GM23338 (cell line): ENCODE results near the gene PRKACA. TPM values are rescaled to one million over a fixed set of nuclear protein-coding genes. Genes with fewer than 3 reads are reported as not detected.

Experiments
- ATAC-seq: fragments of 200-7000 bp; cut with Tn5 transposase; 3 replicates; pipeline ENCODE4 v1.9.1; 2020
- DNase-seq: peaks from one replicate; pipeline ENCODE4 v3.0.0-alpha.2; 2015; ENCODE audit warnings: low spot score
- H2AFZ ChIP-seq: fragments of 200-600 bp; sonication (generic); 2 replicates; pipeline ENCODE4 v1.8.0; 2016; ENCODE audit warnings: antibody characterized with exemption, mild to moderate bottlenecking, moderate library complexity
- H3F3A ChIP-seq: fragments of 200-600 bp; sonication (generic); replicated peaks from 2 replicates; pipeline ENCODE4 v1.8.0; 2017; ENCODE audit warnings: antibody characterized with exemption, mixed run types, low read depth
- H3K27ac ChIP-seq: fragments of 200-600 bp; sonication (generic); 2 replicates; pipeline ENCODE4 v1.6.1; 2016; ENCODE audit warnings: low read depth
- H3K27me3 ChIP-seq: fragments of 200-600 bp; sonication (generic); 2 replicates; pipeline ENCODE4 v1.8.0; 2016; ENCODE audit warnings: mild to moderate bottlenecking, mixed run types, moderate library complexity; ENCODE audit not compliant: insufficient read depth
- H3K36me3 ChIP-seq: fragments of 200-600 bp; sonication (generic); 2 replicates; pipeline ENCODE4 v1.8.0; 2016; ENCODE audit warnings: mild to moderate bottlenecking; ENCODE audit not compliant: insufficient read depth
- H3K4me1 ChIP-seq: fragments of 200-600 bp; sonication (generic); 2 replicates; pipeline ENCODE4 v1.8.0; 2016; ENCODE audit warnings: mild to moderate bottlenecking, moderate library complexity; ENCODE audit not compliant: insufficient read depth
- H3K4me2 ChIP-seq: fragments of 200-600 bp; sonication (generic); 2 replicates; pipeline ENCODE4 v1.7.1; 2017; ENCODE audit warnings: mixed run types
- H3K4me3 ChIP-seq: fragments of 200-600 bp; sonication (generic); 2 replicates; pipeline ENCODE4 v1.6.1; 2016; ENCODE audit warnings: mixed run types
- H3K79me2 ChIP-seq: fragments of 200-600 bp; sonication (generic); replicated peaks from 2 replicates; pipeline ENCODE4 v1.8.0; 2017; ENCODE audit warnings: mild to moderate bottlenecking; ENCODE audit not compliant: insufficient read depth
- H3K9me2 ChIP-seq: fragments of 200-600 bp; sonication (generic); 2 replicates; pipeline ENCODE4 v1.8.0; 2017; ENCODE audit not compliant: insufficient read depth
- H4K20me1 ChIP-seq: fragments of 200-600 bp; sonication (generic); replicated peaks from 2 replicates; pipeline ENCODE4 v1.8.0; 2017; ENCODE audit warnings: mild to moderate bottlenecking; ENCODE audit not compliant: insufficient read depth
- H3K27ac Mint-ChIP-seq: 2 replicates; pipeline ENCODE4 v1.8.0; 2020; ENCODE audit warnings: inconsistent platforms, mild to moderate bottlenecking, moderate library complexity, mixed read lengths
- H3K27me3 Mint-ChIP-seq: 3 replicates; pipeline ENCODE4 v1.8.0; 2022; ENCODE audit warnings: low read depth, mild to moderate bottlenecking, moderate library complexity, mixed read lengths, inconsistent platforms; ENCODE audit not compliant: insufficient read depth, poor library complexity
- H3K36me3 Mint-ChIP-seq: 3 replicates; pipeline ENCODE4 v1.8.0; 2021; ENCODE audit warnings: low read depth, mild to moderate bottlenecking, inconsistent platforms, moderate library complexity, mixed read lengths
- H3K4me1 Mint-ChIP-seq: 3 replicates; pipeline ENCODE4 v1.8.0; 2020; ENCODE audit warnings: mild to moderate bottlenecking, inconsistent platforms, mixed read lengths
- H3K4me3 Mint-ChIP-seq: 3 replicates; pipeline ENCODE4 v1.8.0; 2021; ENCODE audit warnings: moderate library complexity, mild to moderate bottlenecking, inconsistent platforms, mixed read lengths
- H3K9me3 Mint-ChIP-seq: 3 replicates; pipeline ENCODE4 v1.8.0; 2020; ENCODE audit warnings: moderate library complexity, mild to moderate bottlenecking, inconsistent platforms, mixed read lengths
- CTCF ChIP-seq, 2 experiments: fragments of 200-600 bp in 1 of 2; sonication (generic) in 1 of 2; conservative IDR thresholded peaks; 2 replicates each; pipeline versions ENCODE4 v1.5.1 to v1.6.1; 2016 to 2017; ENCODE audit warnings: antibody characterized with exemption in 2 of 2, low read depth in 2 of 2, mild to moderate bottlenecking in 2 of 2, moderate library complexity in 1 of 2
- EZH2 ChIP-seq: fragments of 200-600 bp; sonication (generic); IDR thresholded peaks from one replicate; pipeline ENCODE4 v1.8.0; 2017; ENCODE audit warnings: antibody characterized with exemption, mild to moderate bottlenecking, low read depth; ENCODE audit not compliant: unreplicated experiment
- EZH2phosphoT487 ChIP-seq: fragments of 200-600 bp; sonication (generic); IDR thresholded peaks from one replicate; pipeline ENCODE4 v1.8.1; 2018; ENCODE audit warnings: antibody characterized with exemption; ENCODE audit not compliant: unreplicated experiment
- JUNB ChIP-seq: IDR thresholded peaks from one replicate; pipeline ENCODE4 v1.6.1; 2016; ENCODE audit warnings: antibody characterized with exemption; ENCODE audit not compliant: unreplicated experiment
- NANOG ChIP-seq: IDR thresholded peaks from 2 replicates; pipeline ENCODE4 v1.6.1; 2016; ENCODE audit warnings: antibody characterized with exemption, borderline replicate concordance
- STAT1 ChIP-seq: IDR thresholded peaks from one replicate; pipeline ENCODE4 v1.6.1; 2016; ENCODE audit warnings: antibody characterized with exemption; ENCODE audit not compliant: unreplicated experiment
- ZNF114 ChIP-seq: fragments of 250-450 bp; sonication (Bioruptor Pico); IDR thresholded peaks from 2 replicates; pipeline ENCODE4 v1.5.0; 2020; ENCODE audit warnings: mild to moderate bottlenecking, moderate library complexity
- ZNF462 ChIP-seq: fragments of 250-450 bp; sonication (Bioruptor Pico); IDR thresholded peaks from 2 replicates; pipeline ENCODE4 v1.5.0; 2020; ENCODE audit warnings: mild to moderate bottlenecking, moderate library complexity
- polyA plus RNA-seq: library from polyadenylated mRNA; unstranded; fragments of >200 nt; fragmentation: Nextera tagmentation; extraction: Ambion mirVana; gene quantifications from 2 replicates; pipeline ENCODE4 v1.2.1, GENCODE V29; 2016
- total RNA-seq: library from RNA; depleted of rRNA; stranded (reverse); fragments of >200 nt; shearing (Covaris generic); gene quantifications from 2 replicates; pipeline ENCODE4 v1.2.3, GENCODE V29; 2014
- TF ChIP-seq, protein P1 (sequence below): IDR thresholded peaks from 2 replicates; pipeline ENCODE4 v1.6.1; 2016; ENCODE audit warnings: antibody characterized with exemption

Gene PRKACA
- total and polyA plus RNA-seq, 2 experiments from 2014 or later, result 13.0 to 31.3 TPM

- peak; percentile 62 for ATAC-seq
- Mint-ChIP-seq H3K9me3 (peaks cover 15% of the 10 kb centered on the region), H3K36me3 (peaks cover 20% of the 10 kb centered on the region), H3K4me1 (peaks cover 7% of the 10 kb centered on the region; the same call in 2 of the 3 replicates), H3K4me3 (no peak overlapping the region), H3K27me3 (peaks cover 17% of the 10 kb centered on the region), H3K27ac (0 out of 2 replicates have a peak overlapping the region, but pooled peaks have one; percentile 10)
- no peak overlapping the region for H3K4me3 ChIP-seq
- no peaks in the 10 kb centered on the region for H3K36me3 ChIP-seq
- no peaks in the 10 kb centered on the region for H3K27me3 ChIP-seq
- H3K27ac ChIP-seq, result no peak overlapping the region
- H3K9me2 ChIP-seq, result no peaks in the 10 kb centered on the region
- no peak overlapping the region for H2AFZ ChIP-seq
- H4K20me1 ChIP-seq, result no peaks in the 10 kb centered on the region; the same call in 1 of the 2 replicates
- no peaks in the 10 kb centered on the region for H3K79me2 ChIP-seq
- no peak overlapping the region for H3K4me2 ChIP-seq
- TF ChIP-seq ZNF114 (CRISPR knock-in tag), result no peak
- TF ChIP-seq STAT1, result no peak
- TF ChIP-seq JUNB, result no peak
- peak; percentile 41 to 73 for TF ChIP-seq CTCF (conservative IDR thresholded peaks at IDR 0.05; ENCODE audit: low read depth in 2 of 2)
- peaks cover 3% of the 10 kb centered on the region for H3K4me1 ChIP-seq
- peak; percentile 61 for DNase-seq
- H3F3A ChIP-seq, result 0 out of 2 replicates have a peak, but pooled peaks cover 24% of the 10 kb centered on the region
These were observed 21.1 kb downstream of the PRKACA start for GRCh38 chr19:14096272-14096992.

GRCh38 chr19:14094854-14095253, 22.7 kb downstream of the PRKACA start:
- Histone ChIP-seq H3K4me1 (peaks cover 3% of the 10 kb centered on the region), H3K4me3 (no peak overlapping the region), H3K4me2 (no peak overlapping the region), H2AFZ (no peak overlapping the region), H3K27ac (no peak overlapping the region), H3K9me2 (no peaks in the 10 kb centered on the region), H4K20me1 (no peaks in the 10 kb centered on the region; the same call in 1 of the 2 replicates), H3K27me3 (no peaks in the 10 kb centered on the region), H3K36me3 (no peaks in the 10 kb centered on the region), H3F3A (0 out of 2 replicates have a peak, but pooled peaks cover 24% of the 10 kb centered on the region), H3K79me2 (no peaks in the 10 kb centered on the region)
- Mint-ChIP-seq H3K4me1 (peaks cover 8% of the 10 kb centered on the region; the same call in 2 of the 3 replicates), H3K36me3 (peaks cover 20% of the 10 kb centered on the region), H3K27me3 (peaks cover 18% of the 10 kb centered on the region), H3K27ac (no peak overlapping the region), H3K9me3 (peaks cover 15% of the 10 kb centered on the region), H3K4me3 (no peak overlapping the region)
- no peak for ATAC-seq
- DNase-seq, result no peak
- TF ChIP-seq EZH2 (no peak), CTCF (conservative IDR thresholded peaks at IDR 0.05; ENCODE audit: low read depth in 2 of 2) (no peak), STAT1 (no peak), EZH2phosphoT487 (no peak), NANOG (no peak), ZNF462 (CRISPR knock-in tag) (no peak)
- TF ChIP-seq, protein P1, sequence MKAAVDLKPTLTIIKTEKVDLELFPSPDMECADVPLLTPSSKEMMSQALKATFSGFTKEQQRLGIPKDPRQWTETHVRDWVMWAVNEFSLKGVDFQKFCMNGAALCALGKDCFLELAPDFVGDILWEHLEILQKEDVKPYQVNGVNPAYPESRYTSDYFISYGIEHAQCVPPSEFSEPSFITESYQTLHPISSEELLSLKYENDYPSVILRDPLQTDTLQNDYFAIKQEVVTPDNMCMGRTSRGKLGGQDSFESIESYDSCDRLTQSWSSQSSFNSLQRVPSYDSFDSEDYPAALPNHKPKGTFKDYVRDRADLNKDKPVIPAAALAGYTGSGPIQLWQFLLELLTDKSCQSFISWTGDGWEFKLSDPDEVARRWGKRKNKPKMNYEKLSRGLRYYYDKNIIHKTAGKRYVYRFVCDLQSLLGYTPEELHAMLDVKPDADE, result no peak
